Measurements from ENCODE around the gene BANF2. TPM values are rescaled to one million over a fixed set of nuclear protein-coding genes. Genes with fewer than 3 reads are reported as not detected.

BANF2 gene
- total RNA-seq, 1 donor from 2014 or later, result not detected

DNA sequence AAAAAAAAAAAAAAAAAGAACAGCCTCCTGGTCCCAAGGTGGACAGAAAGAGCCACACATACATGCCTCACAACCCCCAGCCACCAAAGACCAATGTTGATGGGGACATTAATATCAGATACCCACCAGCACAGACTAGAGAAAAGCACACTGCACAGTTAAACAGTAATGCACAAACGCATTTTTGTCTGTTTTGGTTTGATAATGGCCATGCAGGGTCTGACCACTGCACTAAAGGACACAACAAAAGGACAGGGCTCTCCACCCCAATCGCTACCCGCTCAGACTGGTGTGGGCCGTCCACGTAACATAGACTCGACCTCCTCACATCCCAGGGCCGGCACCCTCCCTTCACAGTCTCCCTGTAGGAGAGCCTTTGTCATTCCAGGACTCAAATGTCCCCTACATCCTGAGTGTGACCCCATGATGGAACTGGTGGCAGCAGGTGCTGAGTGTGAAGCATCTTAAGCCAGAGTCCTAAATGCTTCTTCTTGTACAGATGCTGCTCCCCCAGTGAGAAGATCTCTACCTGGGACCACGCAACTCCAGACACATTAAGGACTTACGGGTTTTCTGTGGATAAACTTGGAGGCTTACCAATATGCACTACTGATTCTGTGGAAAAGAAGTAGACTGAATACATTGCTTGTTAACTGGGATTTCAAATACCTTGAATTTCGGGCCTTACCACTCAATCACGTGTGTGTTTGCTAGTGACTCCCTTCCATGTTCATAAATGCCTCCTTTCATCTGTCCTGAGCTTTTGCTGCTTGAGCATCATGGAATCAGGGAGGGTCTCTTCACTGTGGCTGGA is 45.7 kb upstream of the BANF2 start:
- H3K36me3 ChIP-seq (ENCODE audit: control insufficient read depth, insufficient read depth, low read length), result peaks cover 3% of the 10 kb centered on the region
- no peak overlapping the region for H3K4me3 ChIP-seq (ENCODE audit: low read depth, low read length)
- DNase-seq (ENCODE audit: low read depth), result no peak
- TF ChIP-seq, protein P1, sequence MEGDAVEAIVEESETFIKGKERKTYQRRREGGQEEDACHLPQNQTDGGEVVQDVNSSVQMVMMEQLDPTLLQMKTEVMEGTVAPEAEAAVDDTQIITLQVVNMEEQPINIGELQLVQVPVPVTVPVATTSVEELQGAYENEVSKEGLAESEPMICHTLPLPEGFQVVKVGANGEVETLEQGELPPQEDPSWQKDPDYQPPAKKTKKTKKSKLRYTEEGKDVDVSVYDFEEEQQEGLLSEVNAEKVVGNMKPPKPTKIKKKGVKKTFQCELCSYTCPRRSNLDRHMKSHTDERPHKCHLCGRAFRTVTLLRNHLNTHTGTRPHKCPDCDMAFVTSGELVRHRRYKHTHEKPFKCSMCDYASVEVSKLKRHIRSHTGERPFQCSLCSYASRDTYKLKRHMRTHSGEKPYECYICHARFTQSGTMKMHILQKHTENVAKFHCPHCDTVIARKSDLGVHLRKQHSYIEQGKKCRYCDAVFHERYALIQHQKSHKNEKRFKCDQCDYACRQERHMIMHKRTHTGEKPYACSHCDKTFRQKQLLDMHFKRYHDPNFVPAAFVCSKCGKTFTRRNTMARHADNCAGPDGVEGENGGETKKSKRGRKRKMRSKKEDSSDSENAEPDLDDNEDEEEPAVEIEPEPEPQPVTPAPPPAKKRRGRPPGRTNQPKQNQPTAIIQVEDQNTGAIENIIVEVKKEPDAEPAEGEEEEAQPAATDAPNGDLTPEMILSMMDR (IDR thresholded peaks at IDR 0.05; ENCODE audit: insufficient read depth, low read length, poor library complexity, severe bottlenecking), result no peak
- no peaks in the 10 kb centered on the region for H3K27me3 ChIP-seq (ENCODE audit: control insufficient read depth, insufficient read depth, low read length)

DNA sequence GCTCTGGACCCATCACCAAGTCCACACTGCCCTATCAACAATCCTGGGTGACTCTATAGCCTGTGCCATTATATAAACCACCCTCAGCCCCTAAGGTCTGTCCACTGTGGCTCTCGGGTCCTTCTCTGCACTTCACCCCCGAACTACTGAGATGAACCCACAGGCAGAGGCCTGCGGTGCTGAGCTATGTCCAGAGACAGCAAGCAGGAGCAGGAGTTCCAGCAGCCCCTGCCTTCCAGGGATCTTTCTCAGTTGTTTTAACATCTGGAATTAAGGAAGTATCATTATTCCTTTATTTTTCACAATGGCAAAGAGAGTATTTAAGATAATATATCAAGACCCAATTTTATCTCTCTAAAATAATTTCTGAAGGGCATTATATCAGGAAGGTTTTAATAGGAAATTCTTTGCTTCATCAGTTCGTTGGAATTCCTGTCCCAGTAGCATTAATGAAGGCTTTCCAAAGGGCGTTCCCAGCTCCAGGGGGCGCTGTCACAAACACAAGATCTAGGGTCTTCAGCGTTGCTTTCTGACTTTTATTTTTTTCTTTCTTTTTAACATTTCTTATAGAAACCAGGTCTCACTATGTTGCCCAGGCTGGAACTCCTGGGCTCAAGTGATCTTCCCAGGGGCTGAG is 45.0 kb upstream of the BANF2 start:
- Histone ChIP-seq H3K4me3 (ENCODE audit: low read depth, low read length) (no peak overlapping the region), H3K27me3 (ENCODE audit: control insufficient read depth, insufficient read depth, low read length) (no peaks in the 10 kb centered on the region), H3K36me3 (ENCODE audit: control insufficient read depth, insufficient read depth, low read length) (peaks cover 3% of the 10 kb centered on the region)
- TF ChIP-seq, protein P1 (IDR thresholded peaks at IDR 0.05; ENCODE audit: insufficient read depth, low read length, poor library complexity, severe bottlenecking), result peak; percentile 76
- DNase-seq (ENCODE audit: low read depth), result no peak

DNA sequence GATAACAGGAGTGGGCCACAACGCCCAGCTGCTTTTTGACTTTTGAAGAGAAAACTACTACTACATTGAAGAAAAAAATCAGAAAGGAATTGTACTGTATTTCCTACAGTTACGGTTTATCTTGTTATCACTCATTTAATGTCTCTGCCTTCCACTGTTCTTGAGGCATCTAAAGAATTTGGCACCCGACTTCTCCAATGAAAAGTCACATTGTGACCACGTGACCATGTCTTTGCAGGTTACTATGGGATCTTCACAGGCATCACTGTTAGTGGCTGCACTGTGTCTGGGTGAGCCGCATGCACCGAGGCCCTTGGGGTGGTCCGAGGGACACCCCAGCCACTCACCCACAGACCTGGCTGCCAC is 44.5 kb upstream of the BANF2 start:
- Histone ChIP-seq H3K36me3 (ENCODE audit: control insufficient read depth, insufficient read depth, low read length) (peaks cover 3% of the 10 kb centered on the region), H3K27me3 (ENCODE audit: control insufficient read depth, insufficient read depth, low read length) (no peaks in the 10 kb centered on the region), H3K4me3 (ENCODE audit: low read depth, low read length) (no peak overlapping the region)
- DNase-seq (ENCODE audit: low read depth), result no peak
- TF ChIP-seq, protein P1 (IDR thresholded peaks at IDR 0.05; ENCODE audit: insufficient read depth, low read length, poor library complexity, severe bottlenecking), result no peak

DNA sequence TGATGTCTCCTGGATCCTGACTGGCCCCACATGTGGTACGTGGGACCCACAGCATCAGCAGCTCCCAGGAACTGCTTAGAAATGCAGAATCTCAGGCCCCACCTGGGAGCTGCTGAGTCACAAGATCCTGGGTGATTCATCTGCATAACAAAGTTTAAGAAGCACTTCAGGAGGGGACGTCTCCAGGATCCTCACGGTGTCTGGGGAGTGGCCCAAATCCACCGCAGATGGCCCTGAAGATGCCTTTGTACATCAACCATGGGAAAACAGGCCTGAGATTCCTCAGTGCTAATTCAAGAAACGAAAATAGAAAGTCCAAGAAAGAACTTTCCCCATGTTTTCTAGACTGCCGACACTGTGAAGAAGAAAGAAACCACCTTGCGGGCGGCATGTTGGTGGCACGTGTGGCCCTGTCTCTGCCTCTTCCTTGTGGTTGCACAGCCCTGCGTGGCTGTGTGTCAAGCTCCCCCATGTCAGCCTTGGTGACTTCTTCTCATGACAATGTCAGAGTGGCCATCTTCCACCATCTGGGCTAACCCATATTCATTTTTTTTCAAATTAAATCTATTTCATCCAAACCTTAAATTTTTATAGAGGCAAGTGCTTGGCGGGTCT is 43.8 kb upstream of the BANF2 start:
- DNase-seq (ENCODE audit: low read depth), result no peak
- no peak overlapping the region for H3K4me3 ChIP-seq (ENCODE audit: low read depth, low read length)
- no peaks in the 10 kb centered on the region for H3K27me3 ChIP-seq (ENCODE audit: control insufficient read depth, insufficient read depth, low read length)
- H3K36me3 ChIP-seq (ENCODE audit: control insufficient read depth, insufficient read depth, low read length), result peaks cover 3% of the 10 kb centered on the region
- TF ChIP-seq, protein P1 (IDR thresholded peaks at IDR 0.05; ENCODE audit: insufficient read depth, low read length, poor library complexity, severe bottlenecking), result no peak

DNA sequence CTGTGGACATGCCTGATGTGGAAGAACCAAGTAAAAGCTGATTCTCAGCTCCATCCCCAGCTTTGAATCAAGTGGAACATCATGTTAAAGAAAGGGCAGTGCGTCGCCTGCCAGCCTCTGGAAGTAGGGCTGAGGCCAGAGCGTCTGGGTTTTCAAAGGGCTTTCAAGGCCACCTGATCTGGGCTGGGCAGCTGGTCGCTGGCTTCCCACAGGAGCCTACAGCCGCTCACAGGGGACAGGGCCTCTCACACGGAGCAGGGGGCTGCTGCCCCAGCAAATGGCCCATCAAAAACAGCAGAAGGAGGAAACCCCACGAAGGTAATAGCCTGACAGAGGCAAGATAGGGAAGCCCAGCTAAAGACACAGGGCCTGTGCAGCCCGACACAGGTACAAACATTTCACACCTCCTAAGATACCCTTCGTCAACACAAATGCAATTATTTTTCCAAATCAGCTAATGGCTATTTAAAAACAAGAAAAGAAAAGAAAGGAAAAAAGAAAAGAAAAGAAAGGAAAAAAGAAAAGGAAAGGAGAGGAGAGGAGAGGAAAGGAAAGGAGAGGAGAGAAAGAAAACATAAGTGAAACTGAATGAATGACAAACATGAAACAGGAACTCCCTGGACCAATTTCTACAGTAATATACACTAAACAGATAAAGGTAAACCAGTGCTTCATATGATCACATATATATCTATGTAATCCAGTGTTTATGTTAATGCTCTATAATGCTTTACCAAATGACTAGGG is 42.5 kb upstream of the BANF2 start:
- Histone ChIP-seq H3K4me3 (ENCODE audit: low read depth, low read length) (no peak overlapping the region), H3K27me3 (ENCODE audit: control insufficient read depth, insufficient read depth, low read length) (no peaks in the 10 kb centered on the region), H3K36me3 (ENCODE audit: control insufficient read depth, insufficient read depth, low read length) (peaks cover 3% of the 10 kb centered on the region)
- TF ChIP-seq, protein P1 (IDR thresholded peaks at IDR 0.05; ENCODE audit: insufficient read depth, low read length, poor library complexity, severe bottlenecking), result no peak
- DNase-seq (ENCODE audit: low read depth), result no peak

Measured in kidney epithelial cell (primary cell).